LNCAP (cell line): Measurements from ENCODE around the gene TBXAS1.
A peak's percentile ranks its signal among the peaks of the same experiment; 100 is the strongest.

ENCODE experiments used
- CTCF ChIP-seq: fragments of 450-650 bp; IDR thresholded peaks from 2 replicates; pipeline ENCODE4 v1.5.1; 2017; ENCODE audit warnings: mild to moderate bottlenecking

Gene TBXAS1

GRCh38 chr7:139827042-139827441 lies 2.0 kb upstream of the TBXAS1 start:
- peak; percentile 10; the same call in 1 of the 2 replicates for TF ChIP-seq CTCF

- TF ChIP-seq CTCF, result no peak
These were observed 618 bp upstream of the TBXAS1 start for GRCh38 chr7:139828446-139828845.

- no peak for TF ChIP-seq CTCF
These were observed 682 bp downstream of the TBXAS1 start for GRCh38 chr7:139829775-139830117.

- TF ChIP-seq CTCF, result no peak
These were observed 1.2 kb downstream of the TBXAS1 start for GRCh38 chr7:139830292-139830691.

- no peak for TF ChIP-seq CTCF
These were observed 1.9 kb downstream of the TBXAS1 start for GRCh38 chr7:139830782-139831501.

GRCh38 chr7:139838276-139838675 lies 9.2 kb downstream of the TBXAS1 start:
- TF ChIP-seq CTCF, result no peak

- no peak for TF ChIP-seq CTCF
These were observed 9.8 kb downstream of the TBXAS1 start for GRCh38 chr7:139838876-139839275.

- TF ChIP-seq CTCF, result no peak
These were observed 11.7 kb downstream of the TBXAS1 start for GRCh38 chr7:139840776-139841175.
